ENCODE results near the gene VAPA. TPM values are rescaled to one million over a fixed set of nuclear protein-coding genes. Genes with fewer than 3 reads are reported as not detected.

The VAPA gene
- total and polyA plus RNA-seq, 2 of the 4 experiments (the other 2 are of a cell fraction): 199 to 206 TPM

DNA sequence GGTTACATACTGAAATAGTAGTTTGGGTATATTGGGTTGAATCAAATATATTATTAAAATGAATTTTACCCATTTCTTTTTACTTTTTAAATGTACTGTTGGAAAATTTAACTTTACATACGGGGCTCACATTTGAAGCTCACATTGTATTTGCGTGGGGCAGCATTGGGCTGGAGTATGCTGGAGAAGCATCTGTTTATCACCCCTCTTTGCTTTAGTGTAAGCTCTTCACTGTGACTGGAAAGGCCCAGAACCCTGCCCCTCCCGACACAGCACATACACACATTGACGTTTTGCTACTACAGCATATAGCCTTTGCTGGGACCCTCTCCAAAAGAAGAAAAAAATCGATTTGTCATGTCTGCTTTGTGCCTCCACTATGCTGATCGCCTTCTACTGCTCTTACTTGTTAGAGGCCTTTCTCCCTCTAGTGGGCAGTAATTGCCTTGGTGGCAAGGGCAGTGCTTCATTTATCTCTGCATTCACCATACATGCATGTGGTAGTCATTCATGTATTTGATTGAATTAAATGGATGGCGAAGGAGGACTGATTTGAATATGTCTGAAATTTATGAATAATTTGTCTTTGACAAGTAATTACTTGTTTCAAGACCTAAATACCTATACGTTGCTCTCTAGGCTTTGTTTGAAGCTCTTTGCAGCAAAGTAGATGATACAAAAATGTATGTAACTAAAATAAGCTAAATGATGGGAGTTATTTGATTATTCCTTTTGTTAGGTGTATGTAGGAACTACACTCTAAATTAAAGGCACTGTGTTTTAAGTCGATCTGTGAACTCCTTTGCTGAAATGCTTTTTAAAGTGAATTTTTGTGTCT is 37.4 kb downstream of the VAPA start:
- Histone ChIP-seq H3K56ac (ENCODE audit: extremely low read depth, insufficient read depth, low read length) (no peak overlapping the region), H3K79me1 (ENCODE audit: low read depth in 1 of 2, low read length in 2 of 2) (peaks cover 18 to 67% of the 10 kb centered on the region in 2 experiments), H2AK5ac (ENCODE audit: low read depth, low read length) (peak overlapping the region; percentile 45; the same call in 1 of the 2 replicates), H4K91ac (ENCODE audit: insufficient read depth, low read depth, low read length) (no peak overlapping the region), H2BK15ac (ENCODE audit: low read depth, low read length) (no peak overlapping the region), H3K4me3 (ENCODE audit: insufficient read depth, low read depth, low read length) (no peak overlapping the region), H3K4me1 (ENCODE audit: control insufficient read depth, insufficient read depth, low read length) (peaks cover under 1% of the 10 kb centered on the region; the same call in 1 of the 2 replicates), H3K9me1 (ENCODE audit: insufficient read depth, low read length) (peaks cover 8% of the 10 kb centered on the region), H4K5ac (ENCODE audit: low read depth, low read length) (no peak overlapping the region), H3K4ac (ENCODE audit: low read depth, low read length) (no peak overlapping the region), H3K27me3 (ENCODE audit: control insufficient read depth, insufficient read depth, low read length) (no peaks in the 10 kb centered on the region), H3K9ac (ENCODE audit: low read depth, low read length) (no peak overlapping the region), H2BK120ac (ENCODE audit: low read depth, low read length) (no peak overlapping the region), H2BK20ac (ENCODE audit: low read depth, low read length) (0 out of 2 replicates have a peak overlapping the region, but pooled peaks have one; percentile 16), H4K20me1 (ENCODE audit: insufficient read depth, low read length) (peaks cover 42% of the 10 kb centered on the region), H2BK5ac (ENCODE audit: low read depth, low read length, poor library complexity, severe bottlenecking) (no peak overlapping the region), H3K23ac (ENCODE audit: low read depth, low read length) (no peak overlapping the region), H3K14ac (replicated peaks; ENCODE audit: low read depth, low read length) (no peak overlapping the region), H3K27ac (ENCODE audit: insufficient read depth, low read length) (no peak overlapping the region), H3K4me2 (ENCODE audit: low read depth, low read length) (no peak overlapping the region), H3K9me3 (ENCODE audit: control insufficient read depth, insufficient read depth, low read length) (no peaks in the 10 kb centered on the region), H3K18ac (ENCODE audit: low read depth, low read length) (no peak overlapping the region), H2AK9ac (replicated peaks; ENCODE audit: low read depth, low read length, poor library complexity) (no peak overlapping the region), H3K36me3 (ENCODE audit: control insufficient read depth, insufficient read depth, low read length) (peaks cover 22% of the 10 kb centered on the region), H4K8ac (ENCODE audit: low read depth in 2 of 2, low read length in 2 of 2) (peak overlapping the region in 1 of 2 experiments; percentile 22; a peak in 1 of 4 replicates), H2AFZ (replicated peaks; ENCODE audit: low read length, poor library complexity) (no peak overlapping the region)
- in situ Hi-C loops (cut with MboI; ENCODE audit: low sequenced_read_pairs): no loop called here
- intact Hi-C loops (cut with micrococcal nuclease): loop anchor here (1.0 to 10.0 kb wide), 4 partner anchors 242 to 376 kb away; partner anchors contain the start of gene RAB31
- DNase-seq: peak; percentile 79
- ATAC-seq (ENCODE audit: low read depth): peak; percentile 85
- POLR2A ChIA-PET (ENCODE audit: unreplicated experiment): no interaction called here
- dilution Hi-C loops (cut with HindIII; ENCODE audit: low sequenced_read_pairs, unreplicated experiment): no loop called here
- no TSS peak for BruUV-seq (replicated peaks)
- WGBS, 2 experiments (ENCODE audit: extremely low coverage in 2 of 2, insufficient read length in 1 of 2): no CpG with 5 or more reads among the region's 9 CpGs
- CTCF ChIA-PET: interaction anchor here (0.8 to 1.0 kb wide), 3 partner anchors 13 to 266 kb away, joined by 3 read pairs; no protein-coding TSS in a partner anchor
- no peak for TF ChIP-seq RFX5 (IDR thresholded peaks at IDR 0.05; ENCODE audit: low read depth, low read length)
- no peak for TF ChIP-seq RCOR1 (IDR thresholded peaks at IDR 0.05; ENCODE audit: insufficient replicate concordance, low read length)
- TF ChIP-seq RAD21 (IDR thresholded peaks at IDR 0.05; ENCODE audit: low read length): peak; percentile 76
- TF ChIP-seq, protein P1, sequence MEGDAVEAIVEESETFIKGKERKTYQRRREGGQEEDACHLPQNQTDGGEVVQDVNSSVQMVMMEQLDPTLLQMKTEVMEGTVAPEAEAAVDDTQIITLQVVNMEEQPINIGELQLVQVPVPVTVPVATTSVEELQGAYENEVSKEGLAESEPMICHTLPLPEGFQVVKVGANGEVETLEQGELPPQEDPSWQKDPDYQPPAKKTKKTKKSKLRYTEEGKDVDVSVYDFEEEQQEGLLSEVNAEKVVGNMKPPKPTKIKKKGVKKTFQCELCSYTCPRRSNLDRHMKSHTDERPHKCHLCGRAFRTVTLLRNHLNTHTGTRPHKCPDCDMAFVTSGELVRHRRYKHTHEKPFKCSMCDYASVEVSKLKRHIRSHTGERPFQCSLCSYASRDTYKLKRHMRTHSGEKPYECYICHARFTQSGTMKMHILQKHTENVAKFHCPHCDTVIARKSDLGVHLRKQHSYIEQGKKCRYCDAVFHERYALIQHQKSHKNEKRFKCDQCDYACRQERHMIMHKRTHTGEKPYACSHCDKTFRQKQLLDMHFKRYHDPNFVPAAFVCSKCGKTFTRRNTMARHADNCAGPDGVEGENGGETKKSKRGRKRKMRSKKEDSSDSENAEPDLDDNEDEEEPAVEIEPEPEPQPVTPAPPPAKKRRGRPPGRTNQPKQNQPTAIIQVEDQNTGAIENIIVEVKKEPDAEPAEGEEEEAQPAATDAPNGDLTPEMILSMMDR (conservative IDR thresholded peaks at IDR 0.05; ENCODE audit: low read depth, low read length): peak; percentile 70
- no peak for TF ChIP-seq USF2 (IDR thresholded peaks at IDR 0.05; ENCODE audit: low read depth, low read length)
- TF ChIP-seq CEBPB (IDR thresholded peaks at IDR 0.05; ENCODE audit: low read depth, low read length): no peak
- peak; percentile 64 for TF ChIP-seq SMC3 (IDR thresholded peaks at IDR 0.05; ENCODE audit: low read depth, low read length)
- TF ChIP-seq POLR2A (IDR thresholded peaks at IDR 0.05; ENCODE audit: low read depth, low read length): no peak
- TF ChIP-seq MAZ (IDR thresholded peaks at IDR 0.05; ENCODE audit: borderline replicate concordance, low read depth, low read length): no peak
- no peak for TF ChIP-seq ELK1 (IDR thresholded peaks at IDR 0.05; ENCODE audit: borderline replicate concordance, low read depth, low read length)

Measured in IMR-90 (cell line).